Measurements from ENCODE around the gene PTPRS.
"Not testable (repeated sequence)": the region's sequence is repeated elsewhere in the genome, so short reads cannot be mapped to it uniquely, and the experiment has no call there.

PTPRS gene

DNA sequence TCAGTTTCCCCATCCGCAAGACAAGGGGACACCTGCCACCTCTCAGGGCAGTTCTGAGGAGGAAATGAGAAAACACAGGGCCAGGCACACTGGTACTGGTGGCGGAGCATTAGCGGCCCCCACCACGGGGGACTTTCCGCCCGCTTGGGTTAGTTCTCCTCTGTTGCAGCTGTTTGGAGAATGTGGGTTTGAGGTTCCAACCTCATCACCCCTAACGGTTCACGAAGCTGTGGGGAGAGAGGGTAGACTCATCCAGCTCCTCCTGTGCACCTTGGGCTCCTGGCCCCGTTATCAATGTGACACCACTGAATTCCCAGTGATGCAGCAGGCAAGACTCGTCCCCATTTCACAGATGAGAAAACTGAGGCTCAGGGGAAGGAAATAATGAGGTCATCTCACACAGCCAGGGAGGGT is 10.3 kb downstream of the PTPRS start:
- Histone ChIP-seq H3K79me1 (ENCODE audit: low read depth, low read length) (peaks cover 26% of the 10 kb centered on the region), H3K4me2 (ENCODE audit: insufficient read depth, low read length, poor library complexity, severe bottlenecking) (no peak overlapping the region), H2AFZ (ENCODE audit: low read length) (no peak overlapping the region), H4K91ac (ENCODE audit: low read depth, low read length, poor library complexity) (no peak overlapping the region), H2BK5ac (ENCODE audit: low read length) (no peak overlapping the region), H2BK120ac (ENCODE audit: low read depth, low read length) (no peak overlapping the region), H3K36me3 (replicated peaks in 1 of 2; ENCODE audit: control insufficient read depth in 2 of 2, insufficient read depth in 2 of 2, low read length in 2 of 2) (peaks cover 22 to 51% of the 10 kb centered on the region in 2 donors), H3K4me1 (ENCODE audit: control insufficient read depth in 2 of 2, insufficient read depth in 1 of 2, low read depth in 1 of 2, low read length in 2 of 2) (peaks cover 0 to 2% of the 10 kb centered on the region in 2 donors), H3K23ac (ENCODE audit: low read depth, low read length, poor library complexity) (no peak overlapping the region), H3K9me3 (replicated peaks in 1 of 2; ENCODE audit: control insufficient read depth in 2 of 2, insufficient read depth in 1 of 2, low read depth in 1 of 2, low read length in 2 of 2) (no peaks in the 10 kb centered on the region), H3K18ac (ENCODE audit: low read length) (no peak overlapping the region), H2AK5ac (ENCODE audit: low read depth, low read length) (no peak overlapping the region), H4K8ac (ENCODE audit: low read depth, low read length) (no peak overlapping the region), H2BK12ac (ENCODE audit: low read length) (no peak overlapping the region), H3K4me3 (ENCODE audit: low read length in 2 of 2) (no peak overlapping the region), H2BK15ac (ENCODE audit: low read length) (no peak overlapping the region), H3K27me3 (ENCODE audit: control insufficient read depth in 3 of 3, insufficient read depth in 3 of 3, low read depth in 1 of 3, low read length in 3 of 3) (no peaks in the 10 kb centered on the region), H3K9ac (ENCODE audit: low read depth, low read length, poor library complexity) (no peak overlapping the region), H3K14ac (ENCODE audit: low read length) (no peak overlapping the region), H3K27ac (replicated peaks; ENCODE audit: low read length) (no peak overlapping the region), H3K4ac (ENCODE audit: low read length) (no peak overlapping the region)
- DNase-seq (ENCODE audit: low spot score), result no peak
- no CpG with 5 or more reads among the region's 10 CpGs for WGBS, 2 donors (ENCODE audit: extremely low coverage in 2 of 2, insufficient read length in 2 of 2, insufficient replicate concordance in 1 of 2)

DNA sequence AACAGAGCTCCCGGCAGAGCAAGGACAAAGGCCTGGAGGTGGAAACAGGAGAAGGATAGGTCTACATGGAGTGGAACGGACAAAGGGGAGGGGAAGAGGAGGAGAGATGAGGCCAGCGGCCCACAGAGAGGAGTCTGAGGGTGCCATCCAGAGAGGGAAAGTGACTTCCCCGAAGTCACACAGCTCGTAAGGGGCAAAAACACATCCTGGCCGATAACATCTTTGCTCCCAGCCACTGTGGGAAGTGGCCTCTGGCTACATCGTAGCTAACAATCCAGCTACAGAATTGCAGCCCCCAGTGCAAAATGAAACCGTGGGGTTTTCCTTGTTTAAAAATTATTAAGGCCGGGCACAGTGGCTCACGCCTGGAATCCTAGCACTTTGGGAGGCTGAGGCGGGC is 11.5 kb downstream of the PTPRS start:
- peaks cover 30% of the 10 kb centered on the region for H3K79me1 ChIP-seq (ENCODE audit: low read depth, low read length)
- no peak overlapping the region for H3K14ac ChIP-seq (ENCODE audit: low read length)
- H3K36me3 ChIP-seq (replicated peaks in 1 of 2; ENCODE audit: control insufficient read depth in 2 of 2, insufficient read depth in 2 of 2, low read length in 2 of 2), result peaks cover 22 to 51% of the 10 kb centered on the region in 2 donors
- no peaks in the 10 kb centered on the region for H3K4me1 ChIP-seq (ENCODE audit: control insufficient read depth in 2 of 2, insufficient read depth in 1 of 2, low read depth in 1 of 2, low read length in 2 of 2)
- no peak overlapping the region for H3K23ac ChIP-seq (ENCODE audit: low read depth, low read length, poor library complexity)
- H4K91ac ChIP-seq (ENCODE audit: low read depth, low read length, poor library complexity), result no peak overlapping the region
- H3K4me2 ChIP-seq (ENCODE audit: insufficient read depth, low read length, poor library complexity, severe bottlenecking), result no peak overlapping the region
- no peak for DNase-seq (ENCODE audit: low spot score)
- no peak overlapping the region for H2BK120ac ChIP-seq (ENCODE audit: low read depth, low read length)
- H3K27ac ChIP-seq (replicated peaks; ENCODE audit: low read length), result no peak overlapping the region
- peaks cover 4 to 7% of the 10 kb centered on the region in 2 donors for H3K9me3 ChIP-seq (replicated peaks in 1 of 2; ENCODE audit: control insufficient read depth in 2 of 2, insufficient read depth in 1 of 2, low read depth in 1 of 2, low read length in 2 of 2)
- H3K4me3 ChIP-seq (ENCODE audit: low read length in 2 of 2), result no peak overlapping the region
- H4K8ac ChIP-seq (ENCODE audit: low read depth, low read length), result no peak overlapping the region
- H2AFZ ChIP-seq (ENCODE audit: low read length), result no peak overlapping the region
- H2BK15ac ChIP-seq (ENCODE audit: low read length), result no peak overlapping the region
- H2BK12ac ChIP-seq (ENCODE audit: low read length), result no peak overlapping the region
- H3K9ac ChIP-seq (ENCODE audit: low read depth, low read length, poor library complexity), result no peak overlapping the region
- no peak overlapping the region for H2AK5ac ChIP-seq (ENCODE audit: low read depth, low read length)
- no peak overlapping the region for H3K18ac ChIP-seq (ENCODE audit: low read length)
- no peaks in the 10 kb centered on the region for H3K27me3 ChIP-seq (ENCODE audit: control insufficient read depth in 3 of 3, insufficient read depth in 3 of 3, low read depth in 1 of 3, low read length in 3 of 3)
- no peak overlapping the region for H2BK5ac ChIP-seq (ENCODE audit: low read length)
- no CpG with 5 or more reads among the region's 11 CpGs for WGBS, 2 donors (ENCODE audit: extremely low coverage in 2 of 2, insufficient read length in 2 of 2, insufficient replicate concordance in 1 of 2)
- no peak overlapping the region for H3K4ac ChIP-seq (ENCODE audit: low read length)

DNA sequence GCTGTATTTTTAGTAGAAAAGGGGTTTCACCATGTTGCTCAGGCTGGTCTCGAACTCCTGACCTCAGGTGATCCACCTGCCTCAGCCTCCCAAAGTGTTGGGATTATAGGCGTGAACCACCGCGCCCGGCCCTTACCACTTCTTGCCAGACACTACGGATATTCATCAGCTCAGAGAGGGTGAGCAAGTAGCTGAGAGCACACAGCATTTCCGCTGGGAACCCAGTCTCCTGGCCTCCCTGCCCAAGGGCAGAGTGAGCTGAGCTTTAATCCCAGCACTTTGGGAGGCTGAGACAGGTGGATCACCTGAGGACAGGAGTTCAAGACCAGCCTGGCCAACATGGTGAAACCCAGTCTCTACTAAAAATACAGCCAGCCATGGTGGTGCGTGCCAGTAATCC is 12.2 kb downstream of the PTPRS start:
- H4K91ac ChIP-seq (ENCODE audit: low read depth, low read length, poor library complexity); H3K9me3 ChIP-seq (replicated peaks in 1 of 2; ENCODE audit: control insufficient read depth in 2 of 2, insufficient read depth in 1 of 2, low read depth in 1 of 2, low read length in 2 of 2); H3K27ac ChIP-seq (replicated peaks; ENCODE audit: low read length); H3K18ac ChIP-seq (ENCODE audit: low read length); H2AFZ ChIP-seq (ENCODE audit: low read length); H2BK120ac ChIP-seq (ENCODE audit: low read depth, low read length); H3K4me3 ChIP-seq (ENCODE audit: low read length in 2 of 2); H2BK15ac ChIP-seq (ENCODE audit: low read length); H3K9ac ChIP-seq (ENCODE audit: low read depth, low read length, poor library complexity); H2BK5ac ChIP-seq (ENCODE audit: low read length); H2AK5ac ChIP-seq (ENCODE audit: low read depth, low read length); DNase-seq (ENCODE audit: low spot score); H4K8ac ChIP-seq (ENCODE audit: low read depth, low read length); H2BK12ac ChIP-seq (ENCODE audit: low read length); H3K23ac ChIP-seq (ENCODE audit: low read depth, low read length, poor library complexity); H3K27me3 ChIP-seq (ENCODE audit: control insufficient read depth in 3 of 3, insufficient read depth in 3 of 3, low read depth in 1 of 3, low read length in 3 of 3); H3K4me1 ChIP-seq (ENCODE audit: control insufficient read depth in 2 of 2, insufficient read depth in 1 of 2, low read depth in 1 of 2, low read length in 2 of 2); H3K4me2 ChIP-seq (ENCODE audit: insufficient read depth, low read length, poor library complexity, severe bottlenecking); H3K14ac ChIP-seq (ENCODE audit: low read length); H3K4ac ChIP-seq (ENCODE audit: low read length): not testable (repeated sequence)
- Histone ChIP-seq H3K79me1 (ENCODE audit: low read depth, low read length) (peaks cover 35% of the 10 kb centered on the region), H3K36me3 (replicated peaks in 1 of 2; ENCODE audit: control insufficient read depth in 2 of 2, insufficient read depth in 2 of 2, low read length in 2 of 2) (peaks cover 22 to 43% of the 10 kb centered on the region in 2 donors)
- no CpG with 5 or more reads among the region's 8 CpGs for WGBS, 2 donors (ENCODE audit: extremely low coverage in 2 of 2, insufficient read length in 2 of 2, insufficient replicate concordance in 1 of 2)

DNA sequence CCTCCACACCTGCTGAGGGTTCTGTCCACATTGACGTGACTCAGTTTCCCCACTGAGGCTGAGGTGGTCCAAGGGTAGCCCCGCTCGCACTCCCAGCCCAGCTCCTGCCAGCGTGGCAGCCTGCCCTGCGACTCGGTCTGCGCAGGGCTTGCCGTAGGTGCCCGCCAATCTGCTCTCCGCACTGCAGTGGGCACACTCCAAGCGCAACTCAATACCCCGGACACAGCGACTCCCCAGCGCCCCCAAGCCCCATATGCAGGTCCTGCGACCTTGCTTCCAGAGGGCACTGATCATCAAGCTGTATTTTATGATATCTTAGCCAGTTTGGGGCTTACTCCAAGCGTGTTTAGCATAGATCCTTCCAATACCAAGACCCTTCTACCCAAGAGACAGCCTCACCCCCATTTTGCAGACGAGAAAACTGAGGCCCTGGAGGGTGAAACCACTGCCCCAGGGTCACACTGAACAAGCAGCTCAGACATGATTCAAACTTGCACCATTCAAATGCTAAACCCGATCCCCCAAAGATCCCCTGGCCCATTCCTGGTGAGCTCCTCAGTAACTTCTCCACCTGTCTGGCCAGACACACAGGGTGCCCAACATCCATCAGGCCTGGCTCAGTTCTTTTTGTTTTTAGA is 13.5 kb downstream of the PTPRS start:
- peak overlapping the region; percentile 82 for H3K18ac ChIP-seq (ENCODE audit: low read length)
- no peak overlapping the region for H4K91ac ChIP-seq (ENCODE audit: low read depth, low read length, poor library complexity)
- H3K9me3 ChIP-seq (replicated peaks in 1 of 2; ENCODE audit: control insufficient read depth in 2 of 2, insufficient read depth in 1 of 2, low read depth in 1 of 2, low read length in 2 of 2), result peaks cover 4 to 7% of the 10 kb centered on the region in 2 donors
- H3K36me3 ChIP-seq (replicated peaks in 1 of 2; ENCODE audit: control insufficient read depth in 2 of 2, insufficient read depth in 2 of 2, low read length in 2 of 2), result peaks cover 17 to 35% of the 10 kb centered on the region in 2 donors
- no peak overlapping the region for H2BK120ac ChIP-seq (ENCODE audit: low read depth, low read length)
- no CpG with 5 or more reads among the region's 18 CpGs for WGBS, 2 donors (ENCODE audit: extremely low coverage in 2 of 2, insufficient read length in 2 of 2, insufficient replicate concordance in 1 of 2)
- no peak overlapping the region for H3K4ac ChIP-seq (ENCODE audit: low read length)
- no peak overlapping the region for H2BK15ac ChIP-seq (ENCODE audit: low read length)
- H3K23ac ChIP-seq (ENCODE audit: low read depth, low read length, poor library complexity), result peak overlapping the region; percentile 70
- peak overlapping the region; percentile 52 for H2AK5ac ChIP-seq (ENCODE audit: low read depth, low read length)
- no peak overlapping the region for H4K8ac ChIP-seq (ENCODE audit: low read depth, low read length)
- H3K9ac ChIP-seq (ENCODE audit: low read depth, low read length, poor library complexity), result peak overlapping the region; percentile 12
- no peak overlapping the region for H3K4me2 ChIP-seq (ENCODE audit: insufficient read depth, low read length, poor library complexity, severe bottlenecking)
- no peak overlapping the region for H3K14ac ChIP-seq (ENCODE audit: low read length)
- DNase-seq (ENCODE audit: low spot score), result no peak
- peaks cover 36% of the 10 kb centered on the region for H3K79me1 ChIP-seq (ENCODE audit: low read depth, low read length)
- H2AFZ ChIP-seq (ENCODE audit: low read length), result no peak overlapping the region
- no peak overlapping the region for H3K27ac ChIP-seq (replicated peaks; ENCODE audit: low read length)
- H2BK5ac ChIP-seq (ENCODE audit: low read length), result peak overlapping the region; percentile 89
- no peaks in the 10 kb centered on the region for H3K27me3 ChIP-seq (ENCODE audit: control insufficient read depth in 3 of 3, insufficient read depth in 3 of 3, low read depth in 1 of 3, low read length in 3 of 3)
- peaks cover 0 to 2% of the 10 kb centered on the region in 2 donors for H3K4me1 ChIP-seq (ENCODE audit: control insufficient read depth in 2 of 2, insufficient read depth in 1 of 2, low read depth in 1 of 2, low read length in 2 of 2)
- no peak overlapping the region for H2BK12ac ChIP-seq (ENCODE audit: low read length)
- no peak overlapping the region for H3K4me3 ChIP-seq (ENCODE audit: low read length in 2 of 2)
